Gastroesophageal sphincter (tissue), 3 donors: ENCODE data around the gene DUOXA1.

Source experiments
- CTCF ChIP-seq, 4 experiments: fragments of 200-600 bp in 2 of 4; fragments of 450-650 bp in 2 of 4; sonication (generic) in 1 of 4; IDR thresholded peaks; one replicate each; pipeline ENCODE4 v1.5.1; 2017 to 2019; ENCODE audit warnings: antibody characterized with exemption in 4 of 4, mild to moderate bottlenecking in 2 of 4, moderate library complexity in 2 of 4
- POLR2A ChIP-seq, 2 donors: fragments of 450-650 bp; IDR thresholded peaks; one replicate each; pipeline ENCODE4 v1.6.1; 2017; ENCODE audit warnings: antibody characterized with exemption in 2 of 2, mild to moderate bottlenecking in 2 of 2, moderate library complexity in 1 of 2

- TF ChIP-seq CTCF (IDR thresholded peaks at IDR 0.05) (no peak), POLR2A (IDR thresholded peaks at IDR 0.05) (no peak)
Measured at GRCh38 chr15:45101749-45102148, 27.9 kb downstream of the DUOXA1 start.
